Loucy (cell line): ENCODE measurements around the gene USH1C.

Experiments
- H2AFZ ChIP-seq: fragments of 200-600 bp; sonication (generic); 2 replicates; pipeline ENCODE4 v1.6.0; 2016; ENCODE audit warnings: antibody characterized with exemption, mild to moderate bottlenecking, low read length, moderate library complexity
- H3F3A ChIP-seq: fragments of 200-600 bp; 2 replicates; pipeline ENCODE4 v1.6.0; 2016; ENCODE audit warnings: antibody characterized with exemption, low read depth, mild to moderate bottlenecking
- H3K27me3 ChIP-seq: fragments of 200-600 bp; sonication (generic); 2 replicates; pipeline ENCODE4 v1.6.1; 2014; ENCODE audit warnings: low read length, mild to moderate bottlenecking; ENCODE audit not compliant: insufficient read depth, poor library complexity, severe bottlenecking
- H3K36me3 ChIP-seq: fragments of 200-600 bp; sonication (generic); 2 replicates; pipeline ENCODE4 v1.6.1; 2016; ENCODE audit warnings: low read length; ENCODE audit not compliant: insufficient read depth
- H3K4me1 ChIP-seq: fragments of 200-600 bp; sonication (generic); 2 replicates; pipeline ENCODE4 v1.5.1; 2014; ENCODE audit warnings: low read length, mild to moderate bottlenecking; ENCODE audit not compliant: insufficient read depth, poor library complexity, severe bottlenecking
- H3K4me2 ChIP-seq: fragments of 200-600 bp; sonication (generic); 2 replicates; pipeline ENCODE4 v1.6.0; 2014; ENCODE audit warnings: antibody characterized with exemption, low read length, low read depth, mild to moderate bottlenecking; ENCODE audit not compliant: poor library complexity, severe bottlenecking
- H3K4me3 ChIP-seq: fragments of 200-600 bp; sonication (generic); 2 replicates; pipeline ENCODE4 v1.5.1; 2014; ENCODE audit warnings: low read length, mild to moderate bottlenecking, mixed read lengths; ENCODE audit not compliant: poor library complexity, severe bottlenecking
- H3K79me2 ChIP-seq: fragments of 200-600 bp; sonication (generic); 2 replicates; pipeline ENCODE4 v1.6.1; 2014; ENCODE audit warnings: low read length; ENCODE audit not compliant: insufficient read depth
- H3K9ac ChIP-seq: fragments of 200-600 bp; sonication (generic); 2 replicates; pipeline ENCODE4 v1.6.0; 2014; ENCODE audit warnings: mild to moderate bottlenecking, low read depth, low read length, moderate library complexity; ENCODE audit not compliant: poor library complexity, severe bottlenecking
- H3K9me2 ChIP-seq: fragments of 200-600 bp; sonication (generic); replicated peaks from 2 replicates; pipeline ENCODE4 v1.6.1; 2016; ENCODE audit warnings: low read depth, low read length, mixed read lengths
- H3K9me3 ChIP-seq: fragments of 200-600 bp; sonication (generic); 2 replicates; pipeline ENCODE4 v1.6.1; 2014; ENCODE audit warnings: mild to moderate bottlenecking, antibody characterized with exemption, low read length, low read depth; ENCODE audit not compliant: insufficient read depth
- H4K20me1 ChIP-seq: fragments of 200-600 bp; sonication (generic); 2 replicates; pipeline ENCODE4 v1.6.0; 2014; ENCODE audit warnings: antibody characterized with exemption, low read length, mild to moderate bottlenecking; ENCODE audit not compliant: insufficient read depth, poor library complexity, severe bottlenecking
- EZH2phosphoT487 ChIP-seq: fragments of 200-600 bp; IDR thresholded peaks from 2 replicates; pipeline ENCODE4 v1.6.1; 2018; ENCODE audit warnings: antibody characterized with exemption, mild to moderate bottlenecking, moderate library complexity, borderline replicate concordance
- TF ChIP-seq, protein P1 (sequence below): fragments of 200-600 bp; sonication (generic); conservative IDR thresholded peaks from 2 replicates; pipeline ENCODE4 v1.5.1; 2014; ENCODE audit warnings: mild to moderate bottlenecking, antibody characterized with exemption, low read length

Gene USH1C

DNA sequence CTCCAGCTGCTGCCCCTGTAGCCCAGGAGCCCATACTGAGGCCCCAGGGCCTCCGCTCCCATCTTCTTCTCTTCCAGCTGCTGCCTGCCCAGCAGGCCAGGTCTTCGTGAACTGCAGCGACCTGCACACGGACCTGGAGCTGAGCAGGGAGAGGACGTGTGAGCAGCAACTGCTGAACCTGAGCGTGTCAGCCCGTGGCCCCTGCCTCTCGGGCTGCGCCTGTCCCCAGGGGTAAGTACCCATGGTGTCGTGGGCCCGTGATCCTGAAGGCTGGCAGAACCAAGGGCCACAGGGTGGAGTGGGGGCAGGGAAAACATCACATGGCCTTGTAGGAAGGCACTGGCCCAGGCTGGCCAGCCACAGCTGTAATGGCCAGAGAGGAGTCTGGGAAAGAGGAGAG, 34.1 kb upstream of the USH1C start:
- Histone ChIP-seq H3K36me3 (no peaks in the 10 kb centered on the region), H3K79me2 (no peaks in the 10 kb centered on the region), H3K4me2 (no peak overlapping the region), H3K4me3 (no peak overlapping the region), H3K27me3 (no peaks in the 10 kb centered on the region), H3K9me3 (no peaks in the 10 kb centered on the region), H2AFZ (no peak overlapping the region), H3K4me1 (no peaks in the 10 kb centered on the region), H3K9me2 (no peaks in the 10 kb centered on the region), H3F3A (no peaks in the 10 kb centered on the region), H3K9ac (no peak overlapping the region), H4K20me1 (no peaks in the 10 kb centered on the region)
- TF ChIP-seq, protein P1, sequence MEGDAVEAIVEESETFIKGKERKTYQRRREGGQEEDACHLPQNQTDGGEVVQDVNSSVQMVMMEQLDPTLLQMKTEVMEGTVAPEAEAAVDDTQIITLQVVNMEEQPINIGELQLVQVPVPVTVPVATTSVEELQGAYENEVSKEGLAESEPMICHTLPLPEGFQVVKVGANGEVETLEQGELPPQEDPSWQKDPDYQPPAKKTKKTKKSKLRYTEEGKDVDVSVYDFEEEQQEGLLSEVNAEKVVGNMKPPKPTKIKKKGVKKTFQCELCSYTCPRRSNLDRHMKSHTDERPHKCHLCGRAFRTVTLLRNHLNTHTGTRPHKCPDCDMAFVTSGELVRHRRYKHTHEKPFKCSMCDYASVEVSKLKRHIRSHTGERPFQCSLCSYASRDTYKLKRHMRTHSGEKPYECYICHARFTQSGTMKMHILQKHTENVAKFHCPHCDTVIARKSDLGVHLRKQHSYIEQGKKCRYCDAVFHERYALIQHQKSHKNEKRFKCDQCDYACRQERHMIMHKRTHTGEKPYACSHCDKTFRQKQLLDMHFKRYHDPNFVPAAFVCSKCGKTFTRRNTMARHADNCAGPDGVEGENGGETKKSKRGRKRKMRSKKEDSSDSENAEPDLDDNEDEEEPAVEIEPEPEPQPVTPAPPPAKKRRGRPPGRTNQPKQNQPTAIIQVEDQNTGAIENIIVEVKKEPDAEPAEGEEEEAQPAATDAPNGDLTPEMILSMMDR = no peak
- no peak for TF ChIP-seq EZH2phosphoT487

GRCh38 chr11:17575431-17576425, 31.5 kb upstream of the USH1C start:
- H2AFZ ChIP-seq = no peak overlapping the region
- TF ChIP-seq, protein P1 = no peak
- no peak for TF ChIP-seq EZH2phosphoT487
- no peaks in the 10 kb centered on the region for H3K9me2 ChIP-seq

GRCh38 chr11:17574141-17575091, 30.2 kb upstream of the USH1C start:
- Histone ChIP-seq H3K9me3 (no peaks in the 10 kb centered on the region), H4K20me1 (no peaks in the 10 kb centered on the region), H3K4me1 (no peaks in the 10 kb centered on the region), H3K4me2 (no peak overlapping the region), H3K9me2 (no peaks in the 10 kb centered on the region), H2AFZ (no peak overlapping the region), H3K27me3 (no peaks in the 10 kb centered on the region), H3K36me3 (no peaks in the 10 kb centered on the region), H3F3A (no peaks in the 10 kb centered on the region), H3K79me2 (no peaks in the 10 kb centered on the region), H3K9ac (no peak overlapping the region), H3K4me3 (no peak overlapping the region)
- TF ChIP-seq, protein P1 = no peak
- no peak for TF ChIP-seq EZH2phosphoT487

More at GRCh38 chr11:17575431-17576425, 31.5 kb upstream of the USH1C start:
- no peaks in the 10 kb centered on the region for H3K9me3 ChIP-seq
- H3K4me1 ChIP-seq = no peaks in the 10 kb centered on the region
- no peaks in the 10 kb centered on the region for H4K20me1 ChIP-seq
- H3K4me2 ChIP-seq = no peak overlapping the region
- H3K27me3 ChIP-seq = no peaks in the 10 kb centered on the region
- H3K36me3 ChIP-seq = no peaks in the 10 kb centered on the region
- H3K79me2 ChIP-seq = no peaks in the 10 kb centered on the region
- H3F3A ChIP-seq = no peaks in the 10 kb centered on the region
- H3K4me3 ChIP-seq = no peak overlapping the region
- no peak overlapping the region for H3K9ac ChIP-seq
